Kidney epithelial cell (primary cell): ENCODE measurements around the gene HPSE. TPM values are rescaled to one million over a fixed set of nuclear protein-coding genes. Genes with fewer than 3 reads are reported as not detected.
A peak's percentile ranks its signal among the peaks of the same experiment; 100 is the strongest.
"Not testable (repeated sequence)": the region's sequence is repeated elsewhere in the genome, so short reads cannot be mapped to it uniquely, and the experiment has no call there.

Source experiments
- DNase-seq: peaks from one replicate; pipeline ENCODE4 v3.0.0-alpha.2; 2010; ENCODE audit warnings: low read depth
- H3K27me3 ChIP-seq: 2 replicates; pipeline ENCODE4 v1.6.0; 2011; ENCODE audit warnings: low read length; ENCODE audit not compliant: control insufficient read depth, insufficient read depth
- H3K36me3 ChIP-seq: 2 replicates; pipeline ENCODE4 v1.5.1; 2011; ENCODE audit warnings: low read length; ENCODE audit not compliant: control insufficient read depth, insufficient read depth
- H3K4me3 ChIP-seq: 2 replicates; pipeline ENCODE4 v1.5.1; 2011; ENCODE audit warnings: low read depth, mild to moderate bottlenecking, control low read depth, low read length
- total RNA-seq: library from RNA; depleted of rRNA; stranded (reverse); fragments of >200 nt; gene quantifications from 2 replicates; pipeline ENCODE4 v1.2.3, GENCODE V29; 2015
- TF ChIP-seq, protein P1 (sequence below): IDR thresholded peaks from 2 replicates; pipeline ENCODE4 v1.5.1; 2011; ENCODE audit warnings: mild to moderate bottlenecking, moderate library complexity, low read length, control low read depth, inconsistent platforms; ENCODE audit not compliant: insufficient read depth, poor library complexity, severe bottlenecking

Gene HPSE
- total RNA-seq, 1 donor from 2014 or later = 0.21 TPM

DNA sequence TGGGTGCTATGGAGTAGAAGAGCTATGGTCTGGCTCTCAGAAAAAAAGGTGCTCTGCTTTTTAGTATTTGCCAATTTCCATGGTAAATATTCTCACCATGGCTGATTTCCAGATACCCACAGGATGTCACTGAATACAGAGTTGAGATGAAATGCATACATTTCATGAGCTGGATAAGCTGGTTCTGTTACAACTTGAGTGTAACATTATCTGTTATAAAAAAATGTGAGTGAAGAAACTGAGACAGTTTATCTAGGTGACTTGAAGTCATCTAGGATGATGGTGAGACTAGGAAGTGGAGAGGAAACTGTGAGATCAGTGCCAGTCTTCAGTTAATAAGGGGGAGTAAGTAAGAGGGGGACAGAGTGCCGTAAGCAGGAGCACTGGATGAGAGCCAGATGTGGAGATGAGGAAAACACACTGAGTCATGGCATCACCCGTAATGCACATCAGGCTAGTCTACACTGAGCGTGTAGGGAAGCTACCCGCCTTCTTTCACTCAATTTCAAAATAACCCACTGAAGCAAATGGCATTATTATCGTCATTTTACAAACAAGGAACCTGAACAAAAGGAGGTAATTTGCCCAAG is 5.0 kb downstream of the HPSE start:
- H3K36me3 ChIP-seq = no peaks in the 10 kb centered on the region
- H3K4me3 ChIP-seq = no peak overlapping the region
- DNase-seq = no peak
- H3K27me3 ChIP-seq = no peaks in the 10 kb centered on the region
- TF ChIP-seq, protein P1, sequence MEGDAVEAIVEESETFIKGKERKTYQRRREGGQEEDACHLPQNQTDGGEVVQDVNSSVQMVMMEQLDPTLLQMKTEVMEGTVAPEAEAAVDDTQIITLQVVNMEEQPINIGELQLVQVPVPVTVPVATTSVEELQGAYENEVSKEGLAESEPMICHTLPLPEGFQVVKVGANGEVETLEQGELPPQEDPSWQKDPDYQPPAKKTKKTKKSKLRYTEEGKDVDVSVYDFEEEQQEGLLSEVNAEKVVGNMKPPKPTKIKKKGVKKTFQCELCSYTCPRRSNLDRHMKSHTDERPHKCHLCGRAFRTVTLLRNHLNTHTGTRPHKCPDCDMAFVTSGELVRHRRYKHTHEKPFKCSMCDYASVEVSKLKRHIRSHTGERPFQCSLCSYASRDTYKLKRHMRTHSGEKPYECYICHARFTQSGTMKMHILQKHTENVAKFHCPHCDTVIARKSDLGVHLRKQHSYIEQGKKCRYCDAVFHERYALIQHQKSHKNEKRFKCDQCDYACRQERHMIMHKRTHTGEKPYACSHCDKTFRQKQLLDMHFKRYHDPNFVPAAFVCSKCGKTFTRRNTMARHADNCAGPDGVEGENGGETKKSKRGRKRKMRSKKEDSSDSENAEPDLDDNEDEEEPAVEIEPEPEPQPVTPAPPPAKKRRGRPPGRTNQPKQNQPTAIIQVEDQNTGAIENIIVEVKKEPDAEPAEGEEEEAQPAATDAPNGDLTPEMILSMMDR = no peak

DNA sequence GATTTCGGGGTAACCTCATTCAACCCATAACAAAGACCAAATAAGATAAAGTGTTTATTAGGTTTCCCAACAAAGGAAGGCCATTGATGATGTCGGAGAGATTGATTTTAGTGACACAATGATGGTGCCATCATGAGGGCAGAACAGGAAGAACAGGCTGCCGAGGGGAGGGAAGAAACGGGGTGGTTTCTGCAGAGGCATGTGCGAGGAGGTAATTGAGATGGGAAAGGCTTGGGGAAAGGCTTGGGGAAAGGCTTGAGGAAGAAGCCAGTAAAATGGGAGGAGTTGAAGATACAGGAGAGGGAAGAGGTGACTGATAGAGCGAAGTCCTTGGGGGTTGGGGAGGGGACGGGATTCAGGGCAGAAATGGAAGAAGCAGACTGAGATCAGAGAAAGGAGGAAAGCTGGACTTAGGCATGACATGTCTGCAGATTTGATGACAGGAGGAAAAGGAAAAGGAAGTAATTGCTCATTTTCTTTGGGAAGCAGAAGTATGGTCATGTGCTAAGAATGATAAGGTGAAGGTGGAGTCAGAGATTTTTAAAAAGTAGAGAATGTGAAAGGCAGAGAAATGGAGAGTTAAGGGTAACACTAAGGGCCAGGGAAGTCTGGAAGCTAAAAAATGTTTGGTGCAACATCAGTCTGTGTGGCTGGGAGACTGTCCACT is 6.0 kb downstream of the HPSE start:
- TF ChIP-seq, protein P1 = no peak

DNA sequence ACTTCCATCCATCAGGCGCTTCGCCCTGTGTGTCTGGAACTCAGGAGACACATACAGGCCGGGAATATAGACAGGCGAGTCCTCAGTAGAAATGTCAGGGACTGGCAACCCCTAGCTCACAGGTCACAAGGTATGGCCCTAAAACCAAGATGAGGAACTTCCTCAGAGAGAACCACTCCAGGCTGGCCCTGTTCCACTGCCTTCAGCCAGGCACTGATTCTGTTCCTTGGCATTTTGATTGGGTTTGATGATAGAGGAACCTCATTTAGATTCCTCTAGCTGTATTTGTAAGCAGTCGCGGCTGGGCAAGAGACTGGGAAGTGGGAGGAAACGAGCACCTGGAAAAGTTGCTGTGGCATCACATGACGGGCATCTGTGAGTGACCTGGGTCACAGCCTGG is 8.1 kb downstream of the HPSE start:
- TF ChIP-seq, protein P1 = no peak
- H3K36me3 ChIP-seq = no peaks in the 10 kb centered on the region
- DNase-seq = no peak
- no peaks in the 10 kb centered on the region for H3K27me3 ChIP-seq
- H3K4me3 ChIP-seq = no peak overlapping the region

More for the DNA sequence above, 6.0 kb downstream of the HPSE start:
- Histone ChIP-seq H3K4me3 (no peak overlapping the region), H3K36me3 (no peaks in the 10 kb centered on the region), H3K27me3 (no peaks in the 10 kb centered on the region)
- DNase-seq = no peak

DNA sequence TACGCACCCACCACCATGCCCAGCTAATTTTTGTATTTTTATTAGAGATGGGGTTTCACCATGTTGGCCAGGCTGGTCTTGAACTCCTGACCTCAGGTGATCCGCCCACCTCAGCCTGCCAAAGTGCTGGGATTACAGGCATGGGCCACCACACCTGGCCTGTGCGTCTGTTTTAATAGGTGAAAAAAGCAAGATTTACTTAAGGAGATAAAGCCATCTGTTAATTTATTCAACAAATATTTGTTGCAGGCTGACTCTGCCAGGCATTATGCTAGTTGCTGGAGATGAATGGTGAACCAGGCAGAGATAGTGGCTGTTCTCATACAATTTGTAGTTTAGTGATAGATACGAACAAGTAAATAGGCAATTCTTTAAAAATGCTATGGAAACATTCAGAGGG is 9.3 kb downstream of the HPSE start:
- H3K27me3 ChIP-seq, DNase-seq, H3K4me3 ChIP-seq, H3K36me3 ChIP-seq: not testable (repeated sequence)

DNA sequence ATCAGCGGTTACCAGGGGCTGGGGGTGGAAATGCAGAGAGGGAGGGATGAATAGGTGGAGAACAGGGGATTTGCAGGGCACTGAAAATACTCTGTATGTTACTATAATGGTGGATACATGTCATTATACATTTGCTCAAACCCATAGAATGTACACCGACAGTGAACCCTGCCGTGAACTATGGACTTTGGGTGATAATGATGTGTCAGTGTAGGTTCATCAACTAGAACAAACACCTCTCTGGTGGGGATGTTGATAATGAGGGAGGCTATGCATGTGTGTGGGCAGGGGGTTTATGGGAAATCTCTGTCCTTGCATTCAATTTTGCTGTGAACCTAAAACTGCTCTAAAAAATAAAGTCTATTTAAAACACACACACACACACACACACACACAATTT is 11.5 kb downstream of the HPSE start:
- no peaks in the 10 kb centered on the region for H3K27me3 ChIP-seq

DNA sequence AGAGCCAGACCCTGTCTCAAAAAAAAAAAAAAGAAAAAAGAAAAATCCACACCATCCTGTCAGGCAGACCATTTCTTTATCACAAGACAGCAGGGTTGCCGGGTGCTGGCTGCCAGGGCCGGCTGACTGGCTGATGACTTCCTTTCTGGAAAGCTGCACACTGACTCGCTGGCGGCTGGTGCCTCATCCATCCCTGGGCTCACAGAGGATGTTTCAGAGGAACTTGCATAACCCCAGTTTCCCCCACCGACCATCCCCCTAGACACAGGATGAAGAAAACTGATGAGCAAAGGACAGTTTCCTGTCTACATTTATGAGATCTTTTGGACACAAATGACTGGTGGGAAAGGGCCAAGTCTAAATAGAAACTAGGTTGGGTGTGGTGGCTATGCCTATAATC is 14.1 kb downstream of the HPSE start:
- TF ChIP-seq, protein P1 = no peak
- peak; percentile 32 for DNase-seq
- H3K36me3 ChIP-seq = no peaks in the 10 kb centered on the region
- H3K4me3 ChIP-seq = no peak overlapping the region
- H3K27me3 ChIP-seq = no peaks in the 10 kb centered on the region

More for the DNA sequence above, 11.5 kb downstream of the HPSE start:
- DNase-seq = no peak
- H3K4me3 ChIP-seq = no peak overlapping the region
- TF ChIP-seq, protein P1 = no peak
- no peaks in the 10 kb centered on the region for H3K36me3 ChIP-seq
